Measurements from ENCODE around the gene HACL1. TPM values are rescaled to one million over a fixed set of nuclear protein-coding genes. Genes with fewer than 3 reads are reported as not detected.

The HACL1 gene
- total RNA-seq, 1 donor from 2014 or later: 20.5 TPM

- H3K27me3 Mint-ChIP-seq: no peaks in the 10 kb centered on the region
- H3K9me3 Mint-ChIP-seq: no peaks in the 10 kb centered on the region
- DNase-seq (ENCODE audit: extremely low spot score, unreplicated experiment): no peak
- H3K27ac Mint-ChIP-seq: no peak overlapping the region
- H3K4me1 Mint-ChIP-seq (ENCODE audit: unreplicated experiment): peaks cover 9% of the 10 kb centered on the region
- peaks cover 8% of the 10 kb centered on the region for H3K36me3 Mint-ChIP-seq
- no peak for TF ChIP-seq CTCF (conservative IDR thresholded peaks at IDR 0.05)
- no peak overlapping the region for H3K4me3 Mint-ChIP-seq
These were observed 44.6 kb upstream of the HACL1 start for GRCh38 chr3:15645740-15646501.

DNA sequence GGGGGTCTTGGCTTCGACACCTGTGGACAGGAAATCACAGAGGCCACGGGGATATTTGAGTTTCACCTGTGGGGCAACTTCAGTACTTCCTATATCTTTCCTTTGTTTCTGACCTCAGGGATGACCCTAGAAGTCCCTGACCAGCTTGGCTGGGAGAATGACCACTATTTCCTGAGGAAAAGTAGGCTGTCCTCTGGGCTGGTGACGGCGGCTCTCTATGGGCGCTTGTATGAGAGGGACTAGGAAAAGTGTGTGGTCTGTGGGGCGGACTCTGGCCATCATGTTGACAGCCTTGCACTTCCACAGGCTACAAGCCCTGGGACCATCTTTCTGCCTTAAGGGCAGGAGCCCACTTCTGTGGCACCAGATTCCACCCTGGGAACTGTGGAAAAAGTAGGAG lies 43.9 kb upstream of the HACL1 start:
- no peak for DNase-seq (ENCODE audit: extremely low spot score, unreplicated experiment)
- peaks cover 9% of the 10 kb centered on the region for H3K4me1 Mint-ChIP-seq (ENCODE audit: unreplicated experiment)
- no peak overlapping the region for H3K27ac Mint-ChIP-seq
- no peak overlapping the region for H3K4me3 Mint-ChIP-seq
- H3K9me3 Mint-ChIP-seq: no peaks in the 10 kb centered on the region
- TF ChIP-seq CTCF (conservative IDR thresholded peaks at IDR 0.05): no peak
- H3K36me3 Mint-ChIP-seq: peaks cover 8% of the 10 kb centered on the region
- no peaks in the 10 kb centered on the region for H3K27me3 Mint-ChIP-seq

DNA sequence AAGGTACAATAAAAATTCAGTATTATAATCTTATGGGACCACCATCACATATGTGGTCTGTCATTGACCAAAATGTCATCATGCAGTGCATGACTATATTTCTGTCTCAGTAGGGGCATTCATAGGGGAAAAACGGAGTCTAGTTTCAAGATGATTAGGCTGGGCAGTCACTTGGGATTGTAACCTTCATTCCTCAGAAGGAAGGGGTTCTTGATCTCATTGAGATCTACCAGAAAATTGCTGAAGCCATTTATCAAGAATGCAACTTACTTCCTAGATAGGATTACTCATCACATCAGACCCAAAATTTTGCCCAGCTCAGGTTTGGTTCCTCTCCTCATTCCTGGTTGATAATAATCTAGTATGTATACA lies 37.5 kb upstream of the HACL1 start:
- TF ChIP-seq CTCF (conservative IDR thresholded peaks at IDR 0.05): no peak
- H3K27me3 Mint-ChIP-seq: no peaks in the 10 kb centered on the region
- H3K4me3 Mint-ChIP-seq: no peak overlapping the region
- H3K9me3 Mint-ChIP-seq: no peaks in the 10 kb centered on the region
- H3K4me1 Mint-ChIP-seq (ENCODE audit: unreplicated experiment): peaks cover 12% of the 10 kb centered on the region
- H3K27ac Mint-ChIP-seq: no peak overlapping the region
- peaks cover 8% of the 10 kb centered on the region for H3K36me3 Mint-ChIP-seq
- DNase-seq (ENCODE audit: extremely low spot score, unreplicated experiment): no peak

- H3K27ac Mint-ChIP-seq: no peak overlapping the region
- no peak for TF ChIP-seq CTCF (conservative IDR thresholded peaks at IDR 0.05)
- peaks cover 17% of the 10 kb centered on the region for H3K4me1 Mint-ChIP-seq (ENCODE audit: unreplicated experiment)
- no peak overlapping the region for H3K4me3 Mint-ChIP-seq
- DNase-seq (ENCODE audit: extremely low spot score, unreplicated experiment): no peak
- H3K9me3 Mint-ChIP-seq: no peaks in the 10 kb centered on the region
- H3K27me3 Mint-ChIP-seq: no peaks in the 10 kb centered on the region
- peaks cover 8% of the 10 kb centered on the region for H3K36me3 Mint-ChIP-seq
These were observed 37.0 kb upstream of the HACL1 start for GRCh38 chr3:15638193-15638890.

GRCh38 chr3:15637131-15637951 lies 36.0 kb upstream of the HACL1 start:
- no peaks in the 10 kb centered on the region for H3K9me3 Mint-ChIP-seq

More at GRCh38 chr3:15637131-15637951, 36.0 kb upstream of the HACL1 start:
- Mint-ChIP-seq H3K4me1 (ENCODE audit: unreplicated experiment) (peaks cover 20% of the 10 kb centered on the region), H3K36me3 (peaks cover 8% of the 10 kb centered on the region), H3K27ac (no peak overlapping the region), H3K27me3 (no peaks in the 10 kb centered on the region), H3K4me3 (no peak overlapping the region)
- no peak for TF ChIP-seq CTCF (conservative IDR thresholded peaks at IDR 0.05)
- DNase-seq (ENCODE audit: extremely low spot score, unreplicated experiment): no peak
